Mucosa of gallbladder (tissue), 1 donor: Measurements from ENCODE around the gene CTBP2. TPM values are rescaled to one million over a fixed set of nuclear protein-coding genes. Genes with fewer than 3 reads are reported as not detected.

Experiments
- DNase-seq: peaks from one replicate; pipeline ENCODE4 v3.0.0-alpha.2; 2020; ENCODE audit warnings: low spot score
- total RNA-seq: library from RNA; stranded (reverse); gene quantifications from one replicate; pipeline ENCODE4 v1.2.1, GENCODE V29; 2021
- donor health status: DM: no; HTN: no; CAD: no.

CTBP2 gene
- total RNA-seq, 1 donor from 2014 or later, result 99.5 TPM

DNA sequence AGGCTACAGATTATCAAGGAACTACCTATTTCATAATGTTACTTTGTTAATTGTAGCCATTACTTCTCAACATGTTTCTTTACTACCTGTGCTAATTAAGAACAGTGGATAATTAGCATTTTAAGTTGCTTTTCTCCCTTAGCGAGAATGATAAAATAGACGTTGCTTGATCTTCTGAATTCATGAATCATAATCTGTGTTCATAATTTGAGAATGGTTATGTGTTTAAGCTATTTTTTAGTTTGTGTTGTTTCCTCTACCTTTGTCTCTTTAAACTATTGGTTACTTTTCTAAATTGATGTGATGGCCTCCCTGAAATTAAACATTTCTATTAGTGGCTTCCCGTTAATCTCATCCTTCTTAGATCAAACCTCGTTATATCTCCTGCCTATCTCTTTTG lies 218.5 kb downstream of the CTBP2 start, which contains the start of gene ZRANB1:
Gene ZRANB1 (plus strand): TSS at position 301 of the 400 bp plus-strand sequence. CDS start 371 bp downstream, outside the sequence.
- DNase-seq, result no peak

DNA sequence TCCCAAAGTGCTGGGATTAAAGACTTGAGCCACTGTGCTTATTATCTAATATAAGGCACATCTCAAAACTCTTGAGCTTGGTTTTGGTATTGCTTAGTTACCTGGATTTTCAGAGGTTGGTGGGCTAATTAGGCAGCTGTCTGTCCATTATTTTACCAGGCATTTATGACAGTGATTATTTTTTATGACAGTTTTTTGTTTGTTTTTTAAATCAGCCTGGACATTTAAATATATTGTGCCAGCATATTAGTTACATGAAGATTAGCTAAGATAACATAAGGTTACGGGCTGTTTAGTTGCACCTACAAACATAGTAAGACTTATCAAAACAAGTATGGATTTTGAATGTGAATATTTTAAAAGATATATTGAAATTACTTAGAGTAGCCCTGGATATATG lies 221.1 kb downstream of the CTBP2 start:
- DNase-seq, result no peak

DNA sequence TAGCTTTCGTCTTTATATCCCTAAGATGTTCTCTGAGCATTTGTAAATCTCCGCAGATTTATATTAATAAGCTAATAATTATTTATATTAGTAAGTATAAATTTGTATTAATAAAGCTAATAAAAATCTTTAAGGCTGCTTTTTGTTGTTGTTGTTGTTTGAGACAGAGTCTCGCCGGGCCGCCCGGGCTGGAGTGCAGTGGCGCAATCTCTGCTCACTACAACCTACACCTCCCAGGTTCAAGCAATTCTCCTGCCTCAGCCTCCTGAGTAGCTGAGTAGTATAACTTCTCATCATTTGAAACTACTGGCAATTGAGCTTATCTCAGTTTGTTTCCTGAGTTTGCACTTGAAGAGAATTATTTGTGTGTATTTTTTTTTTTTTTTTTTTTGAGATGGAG lies 223.6 kb downstream of the CTBP2 start:
- no peak for DNase-seq

DNA sequence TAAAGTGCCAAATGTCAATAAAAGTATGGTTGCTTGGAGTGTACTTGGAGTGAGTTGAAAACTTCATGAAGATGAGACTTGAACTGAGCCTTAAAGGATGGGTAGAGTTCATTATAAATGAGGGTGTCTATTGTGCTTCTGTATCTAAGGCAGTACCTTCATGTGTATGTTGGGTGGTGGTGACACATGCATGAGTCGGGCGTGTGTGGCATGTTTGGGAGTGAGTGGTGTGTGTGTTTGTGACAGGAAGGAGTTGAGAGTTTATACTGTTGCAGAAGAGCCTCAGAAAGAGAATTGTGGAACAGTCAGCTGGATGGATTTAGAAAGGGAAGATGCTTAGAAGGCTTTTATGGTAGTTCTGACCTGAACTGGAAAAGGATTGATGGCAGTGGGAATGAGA lies 224.4 kb downstream of the CTBP2 start:
- no peak for DNase-seq

Other genes starting within 250 kb of the CTBP2 start
- 17.7 TPM for gene ZRANB1, start 218.4 kb downstream of the CTBP2 start, total RNA-seq